ENCODE data around the gene PPP1R1B.

Gene PPP1R1B

GRCh38 chr17:39684369-39685192 is 57.8 kb downstream of the PPP1R1B start:
- DNase-seq (ENCODE audit: extremely low spot score), result no peak
- CTCF ChIA-PET, result interaction anchor here (1.2 to 1.5 kb wide), 2 partner anchors 11 to 14 kb away, joined by 4 to 5 read pairs; no protein-coding TSS in a partner anchor
- POLR2A ChIA-PET, result no interaction called here
- TF ChIP-seq CTCF (IDR thresholded peaks at IDR 0.05; ENCODE audit: control extremely low read depth, extremely low read depth, low read depth, missing control alignments), result no peak

Measured in GM10248 (cell line).